ENCODE measurements around the gene SGMS1.
"Not testable (repeated sequence)": the region's sequence is repeated elsewhere in the genome, so short reads cannot be mapped to it uniquely, and the experiment has no call there.

SGMS1 gene

GRCh38 chr10:50471583-50471975 lies 152.2 kb downstream of the SGMS1 start:
- no peak for DNase-seq

GRCh38 chr10:50470798-50471582 lies 152.8 kb downstream of the SGMS1 start:
- no peak for DNase-seq

- DNase-seq = no peak
Observed at GRCh38 chr10:50470345-50470744, 153.4 kb downstream of the SGMS1 start.

GRCh38 chr10:50469778-50470193 lies 154.0 kb downstream of the SGMS1 start:
- DNase-seq = no peak

GRCh38 chr10:50469288-50469687 lies 154.5 kb downstream of the SGMS1 start:
- DNase-seq = no peak

- DNase-seq = no peak
Observed at GRCh38 chr10:50467209-50467608, 156.5 kb downstream of the SGMS1 start.

GRCh38 chr10:50464004-50464409 lies 159.7 kb downstream of the SGMS1 start:
- no peak for DNase-seq

- no peak for DNase-seq
Observed at GRCh38 chr10:50461834-50462233, 161.9 kb downstream of the SGMS1 start.

GRCh38 chr10:50461123-50461522 lies 162.6 kb downstream of the SGMS1 start:
- no peak for DNase-seq

- DNase-seq = no peak
Observed at GRCh38 chr10:50456719-50457118, 167.0 kb downstream of the SGMS1 start.

- DNase-seq = no peak
Observed at GRCh38 chr10:50453940-50454339, 169.8 kb downstream of the SGMS1 start.

GRCh38 chr10:50452603-50453002 lies 171.2 kb downstream of the SGMS1 start:
- DNase-seq = no peak

GRCh38 chr10:50447691-50448090 lies 176.1 kb downstream of the SGMS1 start:
- DNase-seq = no peak

GRCh38 chr10:50445777-50446176 lies 178.0 kb downstream of the SGMS1 start:
- not testable (repeated sequence) for DNase-seq

GRCh38 chr10:50440489-50440888 lies 183.3 kb downstream of the SGMS1 start:
- DNase-seq = no peak

GRCh38 chr10:50439806-50440205 lies 183.9 kb downstream of the SGMS1 start:
- DNase-seq = no peak

GRCh38 chr10:50439187-50439586 lies 184.6 kb downstream of the SGMS1 start:
- no peak for DNase-seq

GRCh38 chr10:50438049-50438936 lies 185.5 kb downstream of the SGMS1 start:
- DNase-seq = no peak

GRCh38 chr10:50437248-50437647 lies 186.5 kb downstream of the SGMS1 start:
- DNase-seq = no peak

GRCh38 chr10:50436805-50437204 lies 187.0 kb downstream of the SGMS1 start:
- DNase-seq = no peak

- no peak for DNase-seq
Observed at GRCh38 chr10:50432211-50433009, 191.3 kb downstream of the SGMS1 start.

- no peak for DNase-seq
Observed at GRCh38 chr10:50431791-50432190, 192.0 kb downstream of the SGMS1 start.
